Cardiac fibroblast (primary cell): Measurements from ENCODE around the gene LMCD1.

Experiments
- DNase-seq, 2 donors: peaks; one replicate each; pipeline versions ENCODE4 v3.0.0 to v3.0.0-alpha.2; 2010; ENCODE audit warnings: low read depth in 2 of 2
- H3K4me3 ChIP-seq, 2 donors: replicated peaks in 1 of 2; 1 replicate in 1 of 2; 2 replicates in 1 of 2; pipeline ENCODE4 v1.5.1; 2011; ENCODE audit warnings: low read depth in 2 of 2, low read length in 2 of 2, mild to moderate bottlenecking in 2 of 2, moderate library complexity in 1 of 2
- CTCF ChIP-seq: IDR thresholded peaks from one replicate; pipeline ENCODE4 v1.5.1; 2011; ENCODE audit warnings: low read depth, mild to moderate bottlenecking, low read length, inconsistent platforms

Gene LMCD1

GRCh38 chr3:8492744-8493511 is 8.7 kb upstream of the LMCD1 start:
- no peak for TF ChIP-seq CTCF
- H3K4me3 ChIP-seq: no peak overlapping the region
- peak in 1 of 2 donors; percentile 56 for DNase-seq

DNA sequence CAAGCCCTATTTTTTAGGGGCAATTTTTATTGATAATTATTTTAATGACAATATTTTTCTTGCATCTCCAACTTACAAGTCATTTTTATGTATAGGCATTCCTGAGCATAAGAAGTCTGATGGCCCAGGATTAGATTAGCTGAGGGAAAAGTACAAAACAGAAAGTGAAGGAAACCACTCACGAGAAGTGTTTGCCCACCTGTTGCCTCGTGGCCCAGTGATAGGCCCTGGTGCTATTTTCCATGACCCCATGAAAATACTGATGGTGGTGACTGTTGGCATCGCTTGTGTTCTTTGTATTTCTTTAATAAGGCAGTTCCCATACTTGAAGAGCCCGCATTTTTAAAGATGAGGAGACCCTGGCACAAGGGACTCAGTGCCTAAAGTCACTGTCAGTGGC is 7.9 kb upstream of the LMCD1 start:
- H3K4me3 ChIP-seq: no peak overlapping the region
- TF ChIP-seq CTCF: no peak

DNA sequence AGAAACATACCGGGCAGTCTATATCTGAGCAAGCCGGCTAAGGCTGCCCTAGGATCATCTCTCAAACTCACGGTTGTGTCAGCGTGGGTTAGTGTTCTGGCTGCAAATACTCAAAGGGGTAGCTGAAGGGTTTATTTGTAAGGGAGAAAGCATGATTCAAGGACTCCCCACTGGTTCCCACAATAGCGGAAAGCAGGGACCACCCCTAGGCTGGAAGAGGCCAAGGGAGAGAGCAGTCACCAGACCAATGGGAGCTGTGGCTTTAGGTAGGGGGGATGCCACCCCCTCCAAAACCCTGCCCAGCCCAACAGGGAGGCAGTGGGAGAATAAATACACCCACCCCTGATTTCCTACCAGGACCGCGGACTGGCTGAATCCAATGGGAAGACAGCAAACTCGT is 7.3 kb upstream of the LMCD1 start:
- no peak for TF ChIP-seq CTCF
- H3K4me3 ChIP-seq: no peak overlapping the region
- DNase-seq: no peak

More for the DNA sequence above, 7.9 kb upstream of the LMCD1 start:
- no peak for DNase-seq

- peak in 1 of 2 donors; percentile 75 for DNase-seq
- no peak for TF ChIP-seq CTCF
- H3K4me3 ChIP-seq: no peak overlapping the region
These were observed 4.0 kb upstream of the LMCD1 start for GRCh38 chr3:8497582-8497981.

GRCh38 chr3:8499181-8499611 is 2.4 kb upstream of the LMCD1 start:
- no peak for TF ChIP-seq CTCF
- H3K4me3 ChIP-seq: no peak overlapping the region
- DNase-seq: peak; percentile 42 to 58

- peak in 1 of 2 donors; percentile 67 for DNase-seq
- peak overlapping the region in 1 of 2 donors; percentile 6 for H3K4me3 ChIP-seq
- no peak for TF ChIP-seq CTCF
These were observed 1.2 kb upstream of the LMCD1 start for GRCh38 chr3:8500319-8500988.
